Astrocyte (in vitro differentiated cells and primary cell): ENCODE results near the gene CALCR. TPM values are rescaled to one million over a fixed set of nuclear protein-coding genes. Genes with fewer than 3 reads are reported as not detected.

Experiments
- DNase-seq: peaks from one replicate; pipeline ENCODE4 v3.0.0-alpha.2; 2010; ENCODE audit warnings: low read depth
- FAIRE-seq: peaks from 2 replicates; lab custom pipeline; 2011; peaks lifted over from hg19 to GRCh38; lab: Jason Lieb, UNC
- H2AFZ ChIP-seq: 2 replicates; pipeline ENCODE4 v1.6.0; 2012; ENCODE audit warnings: low read depth, low read length, inconsistent platforms
- H3K27ac ChIP-seq: 2 replicates; pipeline ENCODE4 v1.5.1; 2011; ENCODE audit warnings: low read depth, low read length, inconsistent platforms
- H3K27me3 ChIP-seq: 2 replicates; pipeline ENCODE4 v1.6.0; 2011; ENCODE audit warnings: low read length, inconsistent platforms; ENCODE audit not compliant: insufficient read depth
- H3K36me3 ChIP-seq: 2 replicates; pipeline ENCODE4 v1.5.1; 2011; ENCODE audit warnings: low read length, inconsistent platforms; ENCODE audit not compliant: insufficient read depth
- H3K4me1 ChIP-seq: 2 replicates; pipeline ENCODE4 v1.5.1; 2011; ENCODE audit warnings: low read length, inconsistent platforms; ENCODE audit not compliant: insufficient read depth
- H3K4me2 ChIP-seq: 2 replicates; pipeline ENCODE4 v1.6.0; 2012; ENCODE audit warnings: low read length, inconsistent platforms
- H3K4me3 ChIP-seq: 2 replicates; pipeline ENCODE4 v1.5.1; 2011; ENCODE audit warnings: low read depth, mild to moderate bottlenecking, low read length, inconsistent platforms; ENCODE audit not compliant: insufficient read depth
- H3K79me2 ChIP-seq: 2 replicates; pipeline ENCODE4 v1.6.0; 2012; ENCODE audit warnings: mild to moderate bottlenecking, low read length, inconsistent platforms; ENCODE audit not compliant: insufficient read depth
- H3K9ac ChIP-seq: 2 replicates; pipeline ENCODE4 v1.6.0; 2012; ENCODE audit warnings: mild to moderate bottlenecking, low read length, inconsistent platforms
- H3K9me3 ChIP-seq: 2 replicates; pipeline ENCODE4 v1.5.1; 2012; ENCODE audit warnings: low read depth, mild to moderate bottlenecking, low read length, inconsistent platforms; ENCODE audit not compliant: insufficient read depth
- H4K20me1 ChIP-seq: 2 replicates; pipeline ENCODE4 v1.6.0; 2012; ENCODE audit warnings: low read length, inconsistent platforms; ENCODE audit not compliant: insufficient read depth
- H3K27ac Mint-ChIP-seq: one replicate; pipeline ENCODE4 v1.8.0; 2021; ENCODE audit warnings: mild to moderate bottlenecking, mixed read lengths; ENCODE audit not compliant: unreplicated experiment
- H3K27me3 Mint-ChIP-seq: one replicate; pipeline ENCODE4 v1.8.0; 2021; ENCODE audit warnings: low read depth, mixed read lengths; ENCODE audit not compliant: unreplicated experiment
- H3K36me3 Mint-ChIP-seq: one replicate; pipeline ENCODE4 v1.8.0; 2021; ENCODE audit warnings: low read depth, mixed read lengths; ENCODE audit not compliant: unreplicated experiment
- H3K4me1 Mint-ChIP-seq: one replicate; pipeline ENCODE4 v1.8.0; 2021; ENCODE audit warnings: low read depth, mixed read lengths; ENCODE audit not compliant: unreplicated experiment
- H3K4me3 Mint-ChIP-seq: one replicate; pipeline ENCODE4 v1.8.0; 2021; ENCODE audit warnings: mild to moderate bottlenecking, moderate library complexity, mixed read lengths; ENCODE audit not compliant: unreplicated experiment
- H3K9me3 Mint-ChIP-seq: one replicate; pipeline ENCODE4 v1.8.0; 2021; ENCODE audit warnings: mild to moderate bottlenecking, mixed read lengths; ENCODE audit not compliant: unreplicated experiment
- EZH2 ChIP-seq: IDR thresholded peaks from 2 replicates; pipeline ENCODE4 v1.6.1; 2012; ENCODE audit warnings: mild to moderate bottlenecking, low read length, inconsistent platforms; ENCODE audit not compliant: insufficient read depth
- microRNA-seq: library from miRNA; unstranded; fragments of <30 nt; microRNA quantifications from one replicate; pipeline ENCODE4 v1.2.0, GENCODE V29; 2020
- total RNA-seq: library from RNA; stranded (reverse); gene quantifications from 2 replicates; pipeline ENCODE4 v1.2.1, GENCODE V29; 2021
- TF ChIP-seq, protein P1 (sequence below): IDR thresholded peaks from 2 replicates; pipeline ENCODE4 v1.5.1; 2011; ENCODE audit warnings: low read depth, mild to moderate bottlenecking, inconsistent platforms, low read length, moderate library complexity; ENCODE audit not compliant: insufficient read depth

The CALCR gene
- total RNA-seq, 1 donor from 2014 or later, result 5.4 TPM

GRCh38 chr7:93375603-93376002 lies 198.9 kb downstream of the CALCR start:
- no peaks in the 10 kb centered on the region for H3K4me1 Mint-ChIP-seq
- TF ChIP-seq, protein P1, sequence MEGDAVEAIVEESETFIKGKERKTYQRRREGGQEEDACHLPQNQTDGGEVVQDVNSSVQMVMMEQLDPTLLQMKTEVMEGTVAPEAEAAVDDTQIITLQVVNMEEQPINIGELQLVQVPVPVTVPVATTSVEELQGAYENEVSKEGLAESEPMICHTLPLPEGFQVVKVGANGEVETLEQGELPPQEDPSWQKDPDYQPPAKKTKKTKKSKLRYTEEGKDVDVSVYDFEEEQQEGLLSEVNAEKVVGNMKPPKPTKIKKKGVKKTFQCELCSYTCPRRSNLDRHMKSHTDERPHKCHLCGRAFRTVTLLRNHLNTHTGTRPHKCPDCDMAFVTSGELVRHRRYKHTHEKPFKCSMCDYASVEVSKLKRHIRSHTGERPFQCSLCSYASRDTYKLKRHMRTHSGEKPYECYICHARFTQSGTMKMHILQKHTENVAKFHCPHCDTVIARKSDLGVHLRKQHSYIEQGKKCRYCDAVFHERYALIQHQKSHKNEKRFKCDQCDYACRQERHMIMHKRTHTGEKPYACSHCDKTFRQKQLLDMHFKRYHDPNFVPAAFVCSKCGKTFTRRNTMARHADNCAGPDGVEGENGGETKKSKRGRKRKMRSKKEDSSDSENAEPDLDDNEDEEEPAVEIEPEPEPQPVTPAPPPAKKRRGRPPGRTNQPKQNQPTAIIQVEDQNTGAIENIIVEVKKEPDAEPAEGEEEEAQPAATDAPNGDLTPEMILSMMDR, result no peak
- TF ChIP-seq EZH2, result no peak
- no peaks in the 10 kb centered on the region for H3K9me3 ChIP-seq
- no peak for DNase-seq
- no peak overlapping the region for H3K27ac Mint-ChIP-seq
- H3K4me3 ChIP-seq, result no peak overlapping the region
- H3K4me3 Mint-ChIP-seq, result no peak overlapping the region
- H3K27me3 Mint-ChIP-seq, result peaks cover 4% of the 10 kb centered on the region
- no peaks in the 10 kb centered on the region for H3K4me1 ChIP-seq
- H4K20me1 ChIP-seq, result no peaks in the 10 kb centered on the region
- H3K9me3 Mint-ChIP-seq, result peaks cover 6% of the 10 kb centered on the region
- no peaks in the 10 kb centered on the region for H3K79me2 ChIP-seq
- H3K36me3 ChIP-seq, result no peaks in the 10 kb centered on the region
- no peaks in the 10 kb centered on the region for H3K36me3 Mint-ChIP-seq
- no peak overlapping the region for H3K27ac ChIP-seq
- no peak overlapping the region for H3K9ac ChIP-seq
- no peak overlapping the region for H3K4me2 ChIP-seq
- FAIRE-seq, result no peak
- no peak overlapping the region for H2AFZ ChIP-seq
- peaks cover 15% of the 10 kb centered on the region for H3K27me3 ChIP-seq

Small RNAs within 50 kb of the gene (microRNA-seq; reads per million reads assigned to microRNA genes)
- gene MIR489, result 252 reads per million, percentile 73 among the genes with 10 or more reads in this experiment
- 211 reads per million, percentile 72 among the genes with 10 or more reads in this experiment for gene MIR653
